ENCODE data around the gene SYNE1.

SYNE1 gene

DNA sequence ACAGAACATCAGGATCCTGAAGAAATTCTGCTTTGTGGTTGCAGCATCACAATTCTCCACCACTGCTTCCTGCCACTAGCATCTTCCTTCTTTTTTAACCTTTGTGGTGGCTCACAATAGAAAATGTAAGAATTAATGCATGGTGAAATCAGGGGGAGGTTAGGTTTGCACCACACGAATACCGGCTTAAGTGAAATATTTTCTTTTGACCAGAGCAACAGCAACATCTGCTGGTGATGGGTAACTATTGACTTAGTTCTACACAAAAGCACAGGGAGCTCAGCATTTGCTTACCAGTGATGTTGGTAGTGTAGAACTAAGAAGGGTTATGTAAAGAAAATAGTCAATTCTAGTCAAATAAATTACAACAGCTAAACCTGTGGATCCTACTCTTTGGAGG, 280.5 kb downstream of the SYNE1 start:
- no peak overlapping the region for H3K4me3 ChIP-seq (ENCODE audit: low read depth, low read length)
- DNase-seq (ENCODE audit: low read depth), result peak; percentile 86
- TF ChIP-seq, protein P1, sequence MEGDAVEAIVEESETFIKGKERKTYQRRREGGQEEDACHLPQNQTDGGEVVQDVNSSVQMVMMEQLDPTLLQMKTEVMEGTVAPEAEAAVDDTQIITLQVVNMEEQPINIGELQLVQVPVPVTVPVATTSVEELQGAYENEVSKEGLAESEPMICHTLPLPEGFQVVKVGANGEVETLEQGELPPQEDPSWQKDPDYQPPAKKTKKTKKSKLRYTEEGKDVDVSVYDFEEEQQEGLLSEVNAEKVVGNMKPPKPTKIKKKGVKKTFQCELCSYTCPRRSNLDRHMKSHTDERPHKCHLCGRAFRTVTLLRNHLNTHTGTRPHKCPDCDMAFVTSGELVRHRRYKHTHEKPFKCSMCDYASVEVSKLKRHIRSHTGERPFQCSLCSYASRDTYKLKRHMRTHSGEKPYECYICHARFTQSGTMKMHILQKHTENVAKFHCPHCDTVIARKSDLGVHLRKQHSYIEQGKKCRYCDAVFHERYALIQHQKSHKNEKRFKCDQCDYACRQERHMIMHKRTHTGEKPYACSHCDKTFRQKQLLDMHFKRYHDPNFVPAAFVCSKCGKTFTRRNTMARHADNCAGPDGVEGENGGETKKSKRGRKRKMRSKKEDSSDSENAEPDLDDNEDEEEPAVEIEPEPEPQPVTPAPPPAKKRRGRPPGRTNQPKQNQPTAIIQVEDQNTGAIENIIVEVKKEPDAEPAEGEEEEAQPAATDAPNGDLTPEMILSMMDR (conservative IDR thresholded peaks at IDR 0.05; ENCODE audit: low read depth, low read length), result peak; percentile 65

GRCh38 chr6:152356016-152356415, 281.1 kb downstream of the SYNE1 start:
- H3K4me3 ChIP-seq (ENCODE audit: low read depth, low read length), result no peak overlapping the region
- TF ChIP-seq, protein P1 (conservative IDR thresholded peaks at IDR 0.05; ENCODE audit: low read depth, low read length), result no peak
- peak; percentile 26 for DNase-seq (ENCODE audit: low read depth)

- TF ChIP-seq, protein P1 (conservative IDR thresholded peaks at IDR 0.05; ENCODE audit: low read depth, low read length), result no peak
- DNase-seq (ENCODE audit: low read depth), result no peak
- H3K4me3 ChIP-seq (ENCODE audit: low read depth, low read length), result no peak overlapping the region
These were observed 282.0 kb downstream of the SYNE1 start for GRCh38 chr6:152355166-152355565.

GRCh38 chr6:152353440-152353839, 283.7 kb downstream of the SYNE1 start:
- TF ChIP-seq, protein P1 (conservative IDR thresholded peaks at IDR 0.05; ENCODE audit: low read depth, low read length), result no peak
- H3K4me3 ChIP-seq (ENCODE audit: low read depth, low read length), result no peak overlapping the region
- DNase-seq (ENCODE audit: low read depth), result no peak

GRCh38 chr6:152351742-152352141, 285.4 kb downstream of the SYNE1 start:
- DNase-seq (ENCODE audit: low read depth), result no peak
- no peak overlapping the region for H3K4me3 ChIP-seq (ENCODE audit: low read depth, low read length)
- TF ChIP-seq, protein P1 (conservative IDR thresholded peaks at IDR 0.05; ENCODE audit: low read depth, low read length), result no peak

DNA sequence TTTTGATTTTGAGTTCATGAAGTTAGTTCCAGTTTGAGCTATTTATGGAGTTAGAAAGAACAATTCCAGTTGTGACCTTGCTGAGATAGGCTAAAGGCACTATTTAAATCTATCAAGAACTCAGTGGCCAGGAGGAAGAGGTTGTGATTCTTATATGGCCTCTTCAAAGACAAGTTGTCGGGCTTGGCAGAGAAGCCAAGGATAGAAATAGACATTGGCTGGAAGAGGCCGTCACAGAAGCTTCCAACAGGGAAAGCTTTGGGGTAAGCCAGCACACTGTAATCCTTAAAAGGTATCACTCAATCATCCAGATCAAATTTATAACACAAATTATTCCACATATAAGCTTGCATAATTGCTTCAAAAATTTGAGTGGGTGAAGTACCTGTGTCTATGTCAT, 286.1 kb downstream of the SYNE1 start:
- TF ChIP-seq, protein P1 (conservative IDR thresholded peaks at IDR 0.05; ENCODE audit: low read depth, low read length), result no peak
- no peak for DNase-seq (ENCODE audit: low read depth)
- no peak overlapping the region for H3K4me3 ChIP-seq (ENCODE audit: low read depth, low read length)

- TF ChIP-seq, protein P1 (conservative IDR thresholded peaks at IDR 0.05; ENCODE audit: low read depth, low read length), result no peak
These were observed 289.0 kb downstream of the SYNE1 start for GRCh38 chr6:152348116-152348515.

More at GRCh38 chr6:152348116-152348515, 289.0 kb downstream of the SYNE1 start:
- peak; percentile 65 for DNase-seq (ENCODE audit: low read depth)
- no peak overlapping the region for H3K4me3 ChIP-seq (ENCODE audit: low read depth, low read length)

Measured in choroid plexus epithelial cell (primary cell).